Islet of Langerhans (tissue), 1 donor: ENCODE results near the gene TMEM271.
"Not testable (repeated sequence)": the region's sequence is repeated elsewhere in the genome, so short reads cannot be mapped to it uniquely, and the experiment has no call there.

Source experiments
- FAIRE-seq: peaks from one replicate; lab custom pipeline; 2011; peaks lifted over from hg19 to GRCh38; lab: Jason Lieb, UNC

TMEM271 gene

GRCh38 chr4:562458-562857, 13.6 kb downstream of the TMEM271 start:
- FAIRE-seq = not testable (repeated sequence)

- no peak for FAIRE-seq
Measured at GRCh38 chr4:561426-561825, 14.7 kb downstream of the TMEM271 start.

DNA sequence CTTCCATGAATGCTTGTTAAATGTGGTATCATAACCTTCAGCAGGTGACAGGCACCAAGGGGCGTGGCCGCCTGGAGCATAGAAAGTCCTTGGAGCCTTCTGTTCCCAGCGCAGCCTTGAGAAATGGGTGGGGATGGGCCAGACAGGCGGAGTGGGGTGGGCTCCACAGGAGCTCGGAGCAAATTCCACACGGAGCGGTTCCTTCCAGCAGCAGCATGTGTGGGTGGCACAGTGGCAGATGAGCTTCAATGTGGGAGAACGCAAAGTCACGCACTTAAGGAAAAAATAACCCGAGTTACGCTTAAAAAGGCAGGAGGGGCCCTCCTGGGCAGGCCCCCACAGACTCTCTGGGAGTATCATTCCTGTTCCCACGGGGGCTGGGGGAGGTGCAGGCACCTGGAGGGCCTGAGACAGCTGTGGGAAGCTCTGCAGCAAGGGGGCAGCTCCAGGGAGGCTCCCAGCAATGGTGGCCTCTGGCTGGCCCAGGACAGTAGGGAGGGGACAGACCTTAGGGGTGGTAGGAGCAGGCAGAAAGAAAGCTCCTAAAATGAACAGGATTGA, 15.3 kb downstream of the TMEM271 start:
- FAIRE-seq = no peak

GRCh38 chr4:560061-560460, 16.0 kb downstream of the TMEM271 start:
- FAIRE-seq = no peak

DNA sequence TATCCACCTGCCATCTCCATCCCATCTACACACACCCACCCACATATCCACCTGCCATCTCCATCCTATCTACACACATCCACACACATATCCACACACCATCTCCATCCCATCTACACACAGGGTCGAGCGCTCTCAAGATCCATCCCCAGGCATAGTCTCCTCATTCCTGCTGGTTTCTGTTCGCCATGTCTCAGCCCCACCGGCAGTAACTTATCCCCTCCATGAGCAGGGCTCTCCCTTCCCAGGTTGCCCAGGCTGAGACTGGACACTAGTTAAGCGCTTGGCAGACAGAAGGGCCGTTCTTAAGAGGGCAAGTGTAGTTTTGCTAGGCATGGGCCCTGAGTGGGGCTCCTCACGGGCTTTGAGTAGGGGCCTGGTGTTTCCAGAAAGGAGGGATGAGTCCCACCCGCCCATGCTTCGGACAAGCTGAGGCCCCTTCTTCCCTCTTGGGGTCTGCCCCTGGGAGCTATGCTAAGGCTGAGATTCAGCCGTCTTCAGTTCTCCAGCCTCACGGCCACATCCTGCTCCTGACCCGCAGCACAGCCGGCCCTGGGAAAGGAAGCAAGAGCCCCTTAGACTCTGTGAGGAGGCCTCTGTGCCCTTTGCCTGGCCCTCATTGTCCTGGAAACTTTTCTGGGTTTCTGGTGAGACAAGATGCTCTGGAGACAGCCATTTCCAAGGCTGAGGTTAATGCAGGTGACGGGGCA, 20.4 kb downstream of the TMEM271 start:
- FAIRE-seq = no peak

- FAIRE-seq = not testable (repeated sequence)
Measured at GRCh38 chr4:554793-555320, 21.2 kb downstream of the TMEM271 start.

GRCh38 chr4:552019-552418, 24.1 kb downstream of the TMEM271 start:
- no peak for FAIRE-seq

DNA sequence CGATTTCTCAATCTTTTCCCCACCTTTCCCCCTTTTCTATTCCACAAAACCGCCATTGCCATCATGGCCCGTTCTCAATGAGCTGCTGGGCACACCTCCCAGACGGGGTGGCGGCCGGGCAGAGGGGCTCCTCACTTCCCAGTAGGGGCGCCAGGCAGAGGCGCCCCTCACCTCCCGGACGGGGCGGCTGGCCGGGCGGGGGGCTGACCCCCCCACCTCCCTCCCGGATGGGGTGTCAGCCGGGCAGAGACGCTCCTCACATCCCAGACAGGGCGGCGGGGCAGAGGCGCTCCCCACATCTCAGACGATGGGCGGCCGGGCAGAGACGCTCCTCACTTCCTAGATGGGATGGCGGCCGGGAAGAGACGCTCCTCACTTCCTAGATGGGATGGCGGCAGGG, 25.8 kb downstream of the TMEM271 start:
- FAIRE-seq = not testable (repeated sequence)

GRCh38 chr4:548976-549375, 27.1 kb downstream of the TMEM271 start:
- no peak for FAIRE-seq

GRCh38 chr4:545612-546011, 30.5 kb downstream of the TMEM271 start:
- no peak for FAIRE-seq

DNA sequence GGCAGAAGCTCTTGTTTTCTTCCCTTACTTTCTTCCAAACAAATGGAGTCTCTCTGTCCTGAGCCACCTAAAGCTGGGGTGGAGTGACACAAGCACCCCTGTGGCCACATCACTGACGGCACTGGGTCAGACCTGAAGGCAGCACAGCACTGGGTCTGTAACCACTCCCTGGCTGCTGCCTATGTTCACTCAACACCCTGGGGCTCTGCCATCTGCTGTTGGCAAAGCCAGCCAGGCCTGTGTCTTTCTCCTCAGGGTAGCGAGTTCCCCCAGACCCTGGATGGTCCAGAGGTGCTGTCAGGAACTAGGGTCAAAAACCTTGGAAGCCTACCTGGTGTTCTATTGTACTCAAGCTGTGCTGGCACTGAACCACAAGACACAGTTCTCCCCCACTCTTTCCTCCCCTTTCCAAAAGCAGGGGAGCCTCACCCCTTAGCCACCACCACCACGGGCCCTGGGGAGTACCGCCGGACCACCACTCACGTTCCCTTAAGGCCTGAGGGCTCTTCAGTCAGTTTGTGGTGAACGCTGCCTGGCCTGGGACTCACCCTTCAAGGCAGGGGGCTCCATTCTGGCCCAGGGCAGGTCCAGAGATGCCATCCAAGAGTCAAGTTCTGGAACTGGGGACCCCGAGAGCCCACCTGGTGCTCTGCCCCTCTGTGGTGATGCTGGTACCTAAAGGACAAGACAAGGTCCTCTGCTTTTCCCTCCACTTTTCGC, 31.5 kb downstream of the TMEM271 start:
- FAIRE-seq = no peak

DNA sequence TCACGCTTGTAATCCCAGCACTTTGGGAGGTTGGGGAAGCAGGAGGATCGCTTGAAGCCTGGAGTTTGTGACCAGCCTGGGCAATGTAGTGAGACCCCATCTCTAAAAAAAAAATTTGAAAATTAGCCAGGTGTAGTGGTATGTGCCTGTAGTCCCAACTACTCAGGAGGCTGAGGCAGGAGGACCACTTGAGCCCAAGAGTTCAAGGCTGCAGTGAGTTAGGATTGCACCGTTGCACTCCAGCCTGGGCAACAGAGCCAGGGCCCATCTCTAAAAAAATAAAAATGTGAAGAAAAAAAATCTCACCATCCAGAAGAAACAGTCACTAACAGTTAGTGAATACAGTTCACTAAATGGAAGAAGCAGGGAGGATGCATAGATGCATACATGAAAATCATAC, 34.8 kb downstream of the TMEM271 start:
- no peak for FAIRE-seq

- FAIRE-seq = no peak
Measured at GRCh38 chr4:538542-539142, 37.5 kb downstream of the TMEM271 start.

- no peak for FAIRE-seq
Measured at GRCh38 chr4:537436-538264, 38.4 kb downstream of the TMEM271 start.

- no peak for FAIRE-seq
Measured at GRCh38 chr4:536351-536972, 39.6 kb downstream of the TMEM271 start.

GRCh38 chr4:535924-536281, 40.2 kb downstream of the TMEM271 start:
- no peak for FAIRE-seq

GRCh38 chr4:535181-535923, 40.7 kb downstream of the TMEM271 start:
- FAIRE-seq = no peak

DNA sequence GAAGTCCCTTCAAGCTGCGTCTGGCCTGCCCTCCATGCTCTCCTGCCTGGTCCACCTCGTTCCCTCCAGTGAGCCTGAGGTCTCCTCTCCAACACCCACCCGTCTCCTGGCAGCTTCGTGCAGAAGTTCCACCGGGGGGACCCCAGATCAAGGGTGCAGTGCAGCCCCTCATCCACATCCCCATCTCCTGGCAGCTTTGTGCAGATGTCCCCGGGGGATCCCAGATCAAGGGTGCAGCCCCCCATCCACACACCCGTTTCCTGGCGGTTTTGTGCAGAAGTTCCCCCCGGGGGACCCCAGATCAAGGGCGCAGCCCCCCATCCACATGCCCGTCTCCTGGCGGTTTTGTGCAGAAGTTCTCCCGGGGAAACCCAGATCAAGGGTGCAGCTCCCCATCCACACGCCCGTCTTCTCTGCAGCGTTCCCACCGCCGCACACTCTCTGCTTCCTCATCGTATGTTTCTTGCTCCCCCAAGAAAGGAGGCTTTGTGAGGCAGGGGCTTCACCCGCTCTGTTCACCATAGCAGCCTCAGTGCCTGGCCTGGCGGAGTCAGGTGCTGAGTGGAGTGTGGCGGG, 41.4 kb downstream of the TMEM271 start:
- no peak for FAIRE-seq

DNA sequence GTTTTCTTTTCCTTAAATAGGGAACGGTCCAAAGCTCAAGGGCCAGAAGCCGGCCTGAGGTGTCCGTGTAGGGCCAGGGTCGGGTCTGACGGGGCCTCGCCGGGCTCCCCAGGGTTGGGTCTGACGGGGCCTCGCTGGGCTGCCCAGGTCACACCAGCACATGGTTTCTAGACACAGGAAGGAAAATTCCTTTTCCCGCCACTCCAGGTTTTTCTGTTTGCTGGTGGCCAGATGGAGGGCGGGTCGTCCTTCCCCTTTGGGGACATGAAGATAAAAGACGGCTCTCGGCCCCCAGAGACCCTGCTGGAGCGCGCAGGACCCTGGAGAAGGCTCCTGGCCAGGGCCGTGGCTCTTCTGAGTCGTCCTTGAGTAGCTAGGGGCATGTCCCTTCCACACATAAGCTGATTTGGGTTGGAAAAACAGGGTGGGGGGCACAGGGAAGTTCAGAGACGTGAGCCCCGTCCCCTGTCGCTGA, 42.0 kb downstream of the TMEM271 start:
- FAIRE-seq = no peak

DNA sequence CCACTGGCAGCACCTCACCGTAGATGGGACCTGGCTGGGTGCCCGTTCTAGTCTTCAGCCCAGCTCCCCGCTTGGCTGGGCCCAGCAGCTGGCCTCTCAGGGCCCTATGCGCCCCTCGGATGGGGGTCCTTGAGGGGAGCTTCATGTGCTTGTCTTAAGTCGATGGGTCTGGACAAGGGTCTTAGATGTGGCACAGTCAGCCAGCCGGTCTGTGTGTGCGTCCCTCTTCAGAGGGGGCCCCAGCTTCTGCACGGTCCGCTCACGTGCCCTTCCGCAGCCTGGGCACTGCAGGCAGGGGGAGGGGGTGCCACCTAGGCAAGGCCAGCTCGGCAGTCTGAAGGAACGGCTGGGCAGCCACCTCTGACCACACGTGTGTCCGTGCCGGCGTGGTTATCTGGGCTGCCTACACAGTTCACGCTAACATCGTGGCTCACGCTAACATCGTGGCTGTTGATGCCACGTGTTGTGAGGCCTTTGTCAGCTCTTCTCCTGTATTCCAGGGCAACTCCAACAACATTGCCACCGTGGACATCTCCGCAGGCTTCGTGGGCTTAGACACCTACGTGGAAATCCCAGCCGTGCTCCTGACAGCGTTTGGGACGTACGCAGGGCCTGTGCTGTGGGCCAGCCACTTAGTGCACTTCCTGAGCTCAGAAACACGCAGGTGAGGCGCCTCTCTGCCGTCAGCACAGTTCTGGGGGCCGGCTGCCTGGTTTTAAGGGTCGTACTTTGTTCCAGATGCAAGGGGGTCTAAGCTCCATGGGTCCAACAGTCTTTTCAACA, 42.6 kb downstream of the TMEM271 start:
- FAIRE-seq = no peak
